Measurements from ENCODE around the gene CCDC7. TPM values are rescaled to one million over a fixed set of nuclear protein-coding genes. Genes with fewer than 3 reads are reported as not detected.

Gene CCDC7
- total RNA-seq, 4 donors from 2014 or later: 4.6 to 12.9 (median 5.9) TPM

- TF ChIP-seq POLR2A (IDR thresholded peaks at IDR 0.05): no peak
- TF ChIP-seq CTCF (IDR thresholded peaks at IDR 0.05 in 4 of 5, conservative IDR thresholded peaks at IDR 0.05 in 1 of 5): no peak
- no peaks in the 10 kb centered on the region for H3K27me3 ChIP-seq
- H3K9me3 ChIP-seq: no peaks in the 10 kb centered on the region
- no peak overlapping the region for H3K27ac ChIP-seq
- H3K4me3 ChIP-seq: no peak overlapping the region
- H3K36me3 ChIP-seq: no peaks in the 10 kb centered on the region
- no peak for DNase-seq
- H3K4me1 ChIP-seq: no peaks in the 10 kb centered on the region
- intact Hi-C loops (cut with DNase I; ENCODE audit: low total_unique reads): no loop called here
- no peak for ATAC-seq
- in situ Hi-C loops (cut with MboI; ENCODE audit: low sequenced_read_pairs in 4 of 4): no loop called here
Measured at GRCh38 chr10:32403091-32403490, 42.8 kb upstream of the CCDC7 start.

GRCh38 chr10:32408690-32409089 is 37.2 kb upstream of the CCDC7 start:
- in situ Hi-C loops (cut with MboI; ENCODE audit: low sequenced_read_pairs in 4 of 4) (no loop called here), intact Hi-C loops (cut with DNase I; ENCODE audit: low total_unique reads) (no loop called here)
- Histone ChIP-seq H3K4me1 (peaks cover 7 to 15% of the 10 kb centered on the region in 2 donors), H3K36me3 (no peaks in the 10 kb centered on the region), H3K9me3 (no peaks in the 10 kb centered on the region), H3K27me3 (no peaks in the 10 kb centered on the region), H3K4me3 (no peak overlapping the region), H3K27ac (no peak overlapping the region)
- ATAC-seq: no peak
- TF ChIP-seq CTCF (IDR thresholded peaks at IDR 0.05 in 4 of 5, conservative IDR thresholded peaks at IDR 0.05 in 1 of 5) (no peak), POLR2A (IDR thresholded peaks at IDR 0.05) (no peak)
- no peak for DNase-seq

- Histone ChIP-seq H3K4me1 (peaks cover 7 to 15% of the 10 kb centered on the region in 2 donors), H3K27ac (no peak overlapping the region), H3K9me3 (no peaks in the 10 kb centered on the region), H3K4me3 (no peak overlapping the region), H3K27me3 (no peaks in the 10 kb centered on the region), H3K36me3 (no peaks in the 10 kb centered on the region)
- in situ Hi-C loops (cut with MboI; ENCODE audit: low sequenced_read_pairs in 4 of 4): no loop called here
- TF ChIP-seq CTCF (IDR thresholded peaks at IDR 0.05 in 4 of 5, conservative IDR thresholded peaks at IDR 0.05 in 1 of 5) (no peak), POLR2A (IDR thresholded peaks at IDR 0.05) (no peak)
- intact Hi-C loops (cut with DNase I; ENCODE audit: low total_unique reads): no loop called here
- ATAC-seq (no peak), DNase-seq (no peak)
Measured at GRCh38 chr10:32409741-32410140, 36.2 kb upstream of the CCDC7 start.

- no peak for TF ChIP-seq CTCF (IDR thresholded peaks at IDR 0.05 in 4 of 5, conservative IDR thresholded peaks at IDR 0.05 in 1 of 5)
- no peak for TF ChIP-seq POLR2A (IDR thresholded peaks at IDR 0.05)
- no peak overlapping the region for H3K27ac ChIP-seq
- H3K4me3 ChIP-seq: no peak overlapping the region
- no peaks in the 10 kb centered on the region for H3K36me3 ChIP-seq
- ATAC-seq (no peak), DNase-seq (no peak)
- in situ Hi-C loops (cut with MboI; ENCODE audit: low sequenced_read_pairs in 4 of 4): no loop called here
- H3K27me3 ChIP-seq: no peaks in the 10 kb centered on the region
- H3K9me3 ChIP-seq: no peaks in the 10 kb centered on the region
- intact Hi-C loops (cut with DNase I; ENCODE audit: low total_unique reads): no loop called here
- H3K4me1 ChIP-seq: peaks cover 7 to 15% of the 10 kb centered on the region in 2 donors
Measured at GRCh38 chr10:32410569-32410968, 35.4 kb upstream of the CCDC7 start.
